Activated B cell treated with CpG ODN at 0.5 μM for 24 hours (primary cell): ENCODE measurements around the gene NKD2. TPM values are rescaled to one million over a fixed set of nuclear protein-coding genes. Genes with fewer than 3 reads are reported as not detected.

Source experiments
- ATAC-seq: fragments of 200-7000 bp; cut with Tn5 transposase; one replicate; pipeline ENCODE4 v1.10.0; 2021; ENCODE audit warnings: low read depth, mild to moderate bottlenecking, moderate library complexity
- CTCF ChIA-PET: fragments of 350-600 bp; sonication (Branson Sonifier 250); formaldehyde crosslinking; loops from one replicate; lab custom pipeline; 2021; ENCODE audit warnings: antibody characterized with exemption; lab: Charles Lee
- POLR2A ChIA-PET: fragments of 350-600 bp; sonication (Branson Sonifier 250); formaldehyde crosslinking; loops from one replicate; lab custom pipeline; 2021; ENCODE audit warnings: antibody characterized with exemption; lab: Charles Lee
- DNase-seq: peaks from one replicate; pipeline ENCODE4 v3.0.0; 2022
- H3K27ac Mint-ChIP-seq: one replicate; pipeline ENCODE4 v1.8.0; 2020; ENCODE audit warnings: mixed read lengths
- H3K27me3 Mint-ChIP-seq: one replicate; pipeline ENCODE4 v1.8.0; 2021; ENCODE audit warnings: mixed read lengths
- H3K36me3 Mint-ChIP-seq: one replicate; pipeline ENCODE4 v1.8.0; 2021; ENCODE audit warnings: low read depth, mixed read lengths
- H3K4me1 Mint-ChIP-seq: one replicate; pipeline ENCODE4 v1.8.0; 2021; ENCODE audit warnings: mixed read lengths
- H3K4me3 Mint-ChIP-seq: one replicate; pipeline ENCODE4 v1.8.0; 2020; ENCODE audit warnings: mild to moderate bottlenecking, mixed read lengths
- H3K9me3 Mint-ChIP-seq: one replicate; pipeline ENCODE4 v1.8.0; 2020; ENCODE audit warnings: mixed read lengths
- intact Hi-C: fragments of 100-400 bp; cut with micrococcal nuclease; formaldehyde crosslinking; loops from one replicate; pipeline ENCODE4 v1.15.1; 2024
- total RNA-seq: library from RNA; stranded (reverse); gene quantifications from 2 replicates; pipeline ENCODE4 v1.2.3, GENCODE V29; 2022
- TF ChIP-seq, protein P1 (sequence below): fragments of 200-600 bp; IDR thresholded peaks from one replicate; pipeline ENCODE4 v1.8.0; 2022; ENCODE audit warnings: antibody characterized with exemption, mild to moderate bottlenecking

NKD2 gene, protein sequence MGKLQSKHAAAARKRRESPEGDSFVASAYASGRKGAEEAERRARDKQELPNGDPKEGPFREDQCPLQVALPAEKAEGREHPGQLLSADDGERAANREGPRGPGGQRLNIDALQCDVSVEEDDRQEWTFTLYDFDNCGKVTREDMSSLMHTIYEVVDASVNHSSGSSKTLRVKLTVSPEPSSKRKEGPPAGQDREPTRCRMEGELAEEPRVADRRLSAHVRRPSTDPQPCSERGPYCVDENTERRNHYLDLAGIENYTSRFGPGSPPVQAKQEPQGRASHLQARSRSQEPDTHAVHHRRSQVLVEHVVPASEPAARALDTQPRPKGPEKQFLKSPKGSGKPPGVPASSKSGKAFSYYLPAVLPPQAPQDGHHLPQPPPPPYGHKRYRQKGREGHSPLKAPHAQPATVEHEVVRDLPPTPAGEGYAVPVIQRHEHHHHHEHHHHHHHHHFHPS
- total RNA-seq = 0.16 and 1.1 TPM in 2 replicates

DNA sequence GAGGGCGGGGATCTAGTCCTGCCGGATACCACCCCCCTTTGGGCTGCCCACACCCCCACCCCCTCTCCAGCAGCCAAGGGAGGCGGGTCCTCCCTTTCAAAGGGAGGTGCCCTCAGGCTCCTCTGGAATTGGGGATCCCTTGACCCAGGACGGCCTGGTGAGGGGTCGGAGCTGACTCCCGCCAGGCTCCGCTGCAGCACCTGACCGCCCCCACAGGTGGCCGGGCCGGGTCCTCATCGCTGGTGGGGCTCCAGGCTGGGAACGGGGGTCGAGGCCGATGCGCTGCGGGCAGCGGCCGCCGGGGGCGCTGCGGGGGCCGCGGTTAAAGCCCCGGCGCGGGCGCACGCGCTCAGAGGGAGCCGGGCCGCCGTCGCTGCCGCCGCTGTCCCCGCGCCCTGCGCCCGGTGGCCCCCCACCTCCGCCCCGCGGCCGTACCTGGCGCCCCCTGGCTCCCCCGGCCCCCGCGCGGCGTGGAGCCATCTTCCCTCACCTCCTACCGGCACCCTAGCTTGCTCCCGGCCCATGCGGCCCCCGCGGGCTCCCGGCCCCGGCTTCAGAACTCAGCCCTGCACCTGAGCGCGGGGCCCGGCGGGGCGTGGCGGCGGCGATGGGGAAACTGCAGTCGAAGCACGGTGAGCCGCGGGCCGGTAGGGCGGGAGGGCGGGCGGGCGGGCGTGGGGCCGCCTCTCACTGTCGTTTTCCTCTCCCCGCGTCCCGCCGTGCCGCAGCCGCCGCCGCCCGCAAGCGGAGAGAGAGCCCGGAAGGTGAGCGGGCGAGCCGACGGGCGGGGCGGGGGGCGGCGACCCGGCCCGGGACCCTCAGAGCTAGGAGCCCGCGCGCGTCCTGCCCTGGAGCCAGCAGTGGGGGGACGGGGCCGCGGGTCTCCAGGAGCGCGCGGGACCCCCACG is at the start of gene NKD2:
NKD2 (plus strand) TSS at position 352 of the 908 bp plus-strand sequence; CDS start at position 608, 256 bp downstream.
- H3K27ac Mint-ChIP-seq = no peak within 1 kb of the TSS
- DNase-seq (peak; percentile 64), ATAC-seq (peak; percentile 77)
- POLR2A ChIA-PET = no interaction called here
- intact Hi-C loops = loop anchor here (1.0 to 10.0 kb wide), 2 partner anchors 132 to 636 kb away; no protein-coding TSS in a partner anchor
- H3K4me1 Mint-ChIP-seq = peaks cover 14% of the 10 kb centered on the region
- peak within 1 kb of the TSS; percentile 42 for H3K4me3 Mint-ChIP-seq
- CTCF ChIA-PET = no interaction called here
- TF ChIP-seq, protein P1, sequence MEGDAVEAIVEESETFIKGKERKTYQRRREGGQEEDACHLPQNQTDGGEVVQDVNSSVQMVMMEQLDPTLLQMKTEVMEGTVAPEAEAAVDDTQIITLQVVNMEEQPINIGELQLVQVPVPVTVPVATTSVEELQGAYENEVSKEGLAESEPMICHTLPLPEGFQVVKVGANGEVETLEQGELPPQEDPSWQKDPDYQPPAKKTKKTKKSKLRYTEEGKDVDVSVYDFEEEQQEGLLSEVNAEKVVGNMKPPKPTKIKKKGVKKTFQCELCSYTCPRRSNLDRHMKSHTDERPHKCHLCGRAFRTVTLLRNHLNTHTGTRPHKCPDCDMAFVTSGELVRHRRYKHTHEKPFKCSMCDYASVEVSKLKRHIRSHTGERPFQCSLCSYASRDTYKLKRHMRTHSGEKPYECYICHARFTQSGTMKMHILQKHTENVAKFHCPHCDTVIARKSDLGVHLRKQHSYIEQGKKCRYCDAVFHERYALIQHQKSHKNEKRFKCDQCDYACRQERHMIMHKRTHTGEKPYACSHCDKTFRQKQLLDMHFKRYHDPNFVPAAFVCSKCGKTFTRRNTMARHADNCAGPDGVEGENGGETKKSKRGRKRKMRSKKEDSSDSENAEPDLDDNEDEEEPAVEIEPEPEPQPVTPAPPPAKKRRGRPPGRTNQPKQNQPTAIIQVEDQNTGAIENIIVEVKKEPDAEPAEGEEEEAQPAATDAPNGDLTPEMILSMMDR = no peak
- peaks cover 50% of the 10 kb centered on the region for H3K27me3 Mint-ChIP-seq
- H3K36me3 Mint-ChIP-seq = no peaks in the 10 kb centered on the region
- no peaks in the 10 kb centered on the region for H3K9me3 Mint-ChIP-seq

DNA sequence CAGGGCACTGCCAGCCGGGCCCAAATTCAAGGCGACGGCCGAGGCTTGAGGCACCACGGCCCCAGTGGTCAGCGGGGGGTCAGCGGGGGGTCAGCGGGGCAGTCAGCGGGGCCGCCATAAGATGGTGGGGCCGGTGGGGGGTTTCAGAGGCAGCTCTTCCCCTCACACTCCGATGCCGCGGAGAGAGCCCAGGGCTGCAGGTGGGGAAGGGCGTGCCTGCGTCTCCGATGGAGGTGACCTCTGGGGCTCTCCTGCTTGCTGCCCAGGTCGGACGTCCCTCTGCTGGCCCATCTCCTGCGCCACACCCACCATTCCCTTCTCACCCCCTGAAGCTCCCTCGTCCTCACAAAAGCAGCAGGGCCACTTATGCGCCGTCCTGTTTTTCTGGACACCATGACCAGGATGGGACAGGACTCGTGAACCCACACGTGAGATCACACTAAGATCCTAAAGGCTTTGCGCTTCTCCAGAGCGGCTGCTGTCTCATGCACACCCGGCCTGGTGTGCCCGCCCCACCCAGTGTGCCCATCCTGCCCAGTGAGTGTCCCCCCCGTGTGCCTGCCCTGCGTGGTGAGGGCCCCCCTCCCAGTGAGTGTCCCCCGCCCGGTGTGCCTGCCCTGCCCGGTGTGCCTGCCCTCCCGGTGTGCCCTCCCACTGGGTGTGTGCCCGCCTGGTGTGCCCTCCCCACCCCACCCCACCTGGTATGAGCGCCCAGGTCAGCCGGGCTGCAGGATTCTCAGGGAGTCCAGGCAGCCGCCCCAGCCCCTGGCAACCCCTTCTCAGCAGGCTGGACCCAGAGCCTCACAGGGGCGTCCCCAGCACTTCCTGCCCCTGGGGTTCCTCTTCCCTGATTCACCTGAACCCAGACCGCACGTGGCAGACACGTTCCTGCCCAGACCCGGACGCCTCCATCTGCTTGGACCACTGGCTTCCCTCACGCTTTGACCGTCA is 48.7 kb upstream of the NKD2 start:
- Mint-ChIP-seq H3K27ac (no peak overlapping the region), H3K4me1 (peaks cover 9% of the 10 kb centered on the region), H3K27me3 (peaks cover 45% of the 10 kb centered on the region), H3K4me3 (no peak overlapping the region), H3K9me3 (no peaks in the 10 kb centered on the region), H3K36me3 (no peaks in the 10 kb centered on the region)
- ChIA-PET POLR2A (no interaction called here), CTCF (no interaction called here)
- no peak for ATAC-seq
- TF ChIP-seq, protein P1 = no peak
- intact Hi-C loops = no loop called here
- DNase-seq = no peak

DNA sequence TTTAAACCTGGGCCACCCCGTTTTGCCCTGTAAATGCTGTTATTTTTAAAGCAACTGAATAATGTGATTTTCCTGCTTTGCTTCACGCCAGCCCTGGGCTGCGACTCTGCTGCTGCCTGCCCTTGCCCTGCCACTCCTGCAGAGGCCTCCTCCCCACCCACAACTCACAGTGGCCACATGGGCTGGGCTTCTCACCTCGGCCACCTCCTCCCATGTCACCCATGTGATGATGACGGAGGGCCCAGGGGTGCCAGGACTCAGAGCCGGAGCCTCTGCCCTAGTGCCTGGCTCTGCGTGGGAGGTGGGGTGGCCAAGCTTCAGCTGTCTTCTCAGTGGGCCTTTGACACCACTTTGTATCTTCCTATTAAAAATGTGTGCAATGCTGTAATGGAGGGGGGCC is 48.1 kb upstream of the NKD2 start:
- CTCF ChIA-PET = no interaction called here
- POLR2A ChIA-PET = no interaction called here
- Mint-ChIP-seq H3K9me3 (no peaks in the 10 kb centered on the region), H3K27me3 (peaks cover 43% of the 10 kb centered on the region), H3K4me1 (peaks cover 9% of the 10 kb centered on the region), H3K4me3 (no peak overlapping the region), H3K27ac (no peak overlapping the region), H3K36me3 (no peaks in the 10 kb centered on the region)
- no peak for ATAC-seq
- no peak for DNase-seq
- TF ChIP-seq, protein P1 = no peak
- intact Hi-C loops = no loop called here

DNA sequence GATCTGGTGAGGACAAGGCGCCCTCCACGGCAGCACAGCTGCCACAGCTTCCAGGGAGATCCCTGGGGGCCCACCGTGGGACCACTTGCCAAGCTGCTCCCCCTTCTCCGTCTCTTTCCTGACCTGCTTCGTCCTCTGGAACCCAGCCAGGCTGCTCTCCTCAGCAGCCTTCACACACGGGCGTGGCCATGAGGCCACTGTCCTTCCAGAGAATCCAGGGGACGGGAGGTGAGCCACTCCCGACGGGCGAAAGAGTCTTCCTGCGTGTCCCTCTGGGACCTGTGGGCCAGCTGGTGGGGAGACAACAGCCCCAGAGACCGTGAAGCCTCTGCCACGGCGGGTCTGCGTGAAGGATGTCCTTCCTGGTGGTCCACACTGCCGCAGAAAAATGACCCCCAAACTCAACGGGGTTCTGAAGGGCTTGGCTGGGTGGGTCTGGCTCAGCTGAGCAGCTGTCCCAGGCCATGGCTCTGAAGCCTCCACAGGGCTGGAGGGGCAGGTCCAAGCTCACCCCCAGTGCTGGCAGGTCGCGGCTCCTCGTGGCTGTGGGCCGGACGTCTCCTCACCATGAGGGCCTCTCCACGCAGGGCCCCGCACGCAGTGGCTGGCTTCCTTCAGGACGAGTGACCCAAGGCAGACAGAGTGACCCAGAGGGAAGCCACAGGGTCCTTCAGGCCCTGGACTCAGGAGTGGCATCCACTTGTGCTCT is 47.4 kb upstream of the NKD2 start:
- ChIA-PET POLR2A (no interaction called here), CTCF (no interaction called here)
- Mint-ChIP-seq H3K4me3 (no peak overlapping the region), H3K27me3 (peaks cover 40% of the 10 kb centered on the region), H3K4me1 (peaks cover 9% of the 10 kb centered on the region), H3K9me3 (no peaks in the 10 kb centered on the region), H3K36me3 (no peaks in the 10 kb centered on the region), H3K27ac (no peak overlapping the region)
- intact Hi-C loops = no loop called here
- no peak for DNase-seq
- no peak for ATAC-seq
- TF ChIP-seq, protein P1 = no peak
